ENCODE data around the gene ZBTB34.

DNA sequence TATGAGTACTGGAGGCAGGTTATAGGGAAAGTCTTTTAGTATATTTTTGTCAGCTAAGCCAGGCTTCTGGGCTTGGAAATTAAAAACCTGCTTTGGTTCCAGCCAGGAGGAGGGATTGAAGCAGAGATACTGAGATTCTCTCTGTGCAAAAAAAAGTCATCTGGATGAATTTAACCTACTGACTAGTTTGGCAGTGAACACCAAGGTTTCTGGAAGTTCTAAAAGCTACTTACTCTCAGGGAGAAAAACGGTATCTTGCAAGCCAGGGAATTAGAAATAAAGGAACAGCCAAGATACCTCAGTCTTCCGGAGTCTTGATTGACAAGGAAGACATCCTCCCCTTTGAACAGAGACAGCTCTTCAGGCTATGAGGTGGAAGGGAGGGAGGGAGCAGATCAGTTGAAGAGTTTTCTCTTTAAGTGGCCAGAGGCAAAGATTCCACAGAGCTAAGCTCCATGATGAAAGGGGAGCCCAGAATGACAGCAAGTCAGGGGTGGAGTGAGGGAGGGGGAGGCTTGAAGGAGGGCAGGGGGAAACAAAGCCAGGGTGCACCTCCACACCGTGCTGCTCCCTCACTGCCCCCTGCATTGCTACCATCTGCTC lies 8.3 kb upstream of the ZBTB34 start:
- TF ChIP-seq POLR2A (IDR thresholded peaks at IDR 0.05) = no peak
- TF ChIP-seq, protein P1, sequence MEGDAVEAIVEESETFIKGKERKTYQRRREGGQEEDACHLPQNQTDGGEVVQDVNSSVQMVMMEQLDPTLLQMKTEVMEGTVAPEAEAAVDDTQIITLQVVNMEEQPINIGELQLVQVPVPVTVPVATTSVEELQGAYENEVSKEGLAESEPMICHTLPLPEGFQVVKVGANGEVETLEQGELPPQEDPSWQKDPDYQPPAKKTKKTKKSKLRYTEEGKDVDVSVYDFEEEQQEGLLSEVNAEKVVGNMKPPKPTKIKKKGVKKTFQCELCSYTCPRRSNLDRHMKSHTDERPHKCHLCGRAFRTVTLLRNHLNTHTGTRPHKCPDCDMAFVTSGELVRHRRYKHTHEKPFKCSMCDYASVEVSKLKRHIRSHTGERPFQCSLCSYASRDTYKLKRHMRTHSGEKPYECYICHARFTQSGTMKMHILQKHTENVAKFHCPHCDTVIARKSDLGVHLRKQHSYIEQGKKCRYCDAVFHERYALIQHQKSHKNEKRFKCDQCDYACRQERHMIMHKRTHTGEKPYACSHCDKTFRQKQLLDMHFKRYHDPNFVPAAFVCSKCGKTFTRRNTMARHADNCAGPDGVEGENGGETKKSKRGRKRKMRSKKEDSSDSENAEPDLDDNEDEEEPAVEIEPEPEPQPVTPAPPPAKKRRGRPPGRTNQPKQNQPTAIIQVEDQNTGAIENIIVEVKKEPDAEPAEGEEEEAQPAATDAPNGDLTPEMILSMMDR (IDR thresholded peaks at IDR 0.05) = no peak
